HG02884 (cell line): ENCODE results near the gene C1orf216.
"Not testable (repeated sequence)": the region's sequence is repeated elsewhere in the genome, so short reads cannot be mapped to it uniquely, and the experiment has no call there.

Source experiments
- ATAC-seq: cut with Tn5 transposase; IDR thresholded peaks from one replicate; pipeline ENCODE4 v1.9.1; 2021; ENCODE audit warnings: mild to moderate bottlenecking, moderate library complexity; ENCODE audit not compliant: unreplicated experiment

C1orf216 gene

DNA sequence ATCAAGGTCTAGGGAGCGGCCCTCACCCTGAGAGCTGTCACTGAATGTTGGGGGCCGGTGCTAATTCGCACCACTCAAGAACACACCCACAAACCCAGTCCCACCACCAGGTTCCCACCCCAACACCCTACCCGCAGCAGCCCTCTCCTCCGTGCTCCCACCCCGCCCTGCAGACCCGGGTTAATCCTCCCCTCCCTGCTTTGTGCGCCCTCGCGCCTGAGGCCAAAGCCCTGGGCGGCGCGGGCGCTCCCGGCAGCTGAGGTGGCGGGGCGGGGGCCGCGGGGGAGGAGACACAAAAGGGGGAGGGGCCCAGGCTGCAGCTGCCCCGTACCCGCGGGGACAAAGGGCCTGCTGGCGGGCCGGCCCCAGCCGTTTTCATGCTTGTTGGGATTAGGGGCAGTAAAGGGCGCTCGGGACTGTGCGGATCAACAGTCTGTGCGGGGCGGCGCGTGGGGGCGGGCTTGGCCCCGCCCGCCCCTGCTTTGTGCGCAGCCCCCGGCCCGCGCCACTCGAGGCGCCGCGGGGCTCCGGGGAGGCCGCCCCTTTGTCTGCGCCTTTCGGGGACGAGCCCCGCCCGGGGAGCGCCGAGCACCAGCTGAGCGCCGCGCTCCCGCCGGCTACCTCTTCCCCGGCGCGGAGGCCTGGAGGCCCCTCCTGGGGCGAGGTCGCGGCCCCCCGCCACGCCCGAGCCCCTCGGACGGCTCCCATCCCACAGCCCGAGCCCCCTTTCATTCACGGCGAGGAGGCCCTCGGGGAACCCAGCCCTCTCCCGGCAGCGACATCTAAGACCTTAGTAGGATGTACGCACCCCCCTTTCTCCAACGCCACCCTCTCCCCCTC is 10.9 kb downstream of the C1orf216 start:
- no peak for ATAC-seq

DNA sequence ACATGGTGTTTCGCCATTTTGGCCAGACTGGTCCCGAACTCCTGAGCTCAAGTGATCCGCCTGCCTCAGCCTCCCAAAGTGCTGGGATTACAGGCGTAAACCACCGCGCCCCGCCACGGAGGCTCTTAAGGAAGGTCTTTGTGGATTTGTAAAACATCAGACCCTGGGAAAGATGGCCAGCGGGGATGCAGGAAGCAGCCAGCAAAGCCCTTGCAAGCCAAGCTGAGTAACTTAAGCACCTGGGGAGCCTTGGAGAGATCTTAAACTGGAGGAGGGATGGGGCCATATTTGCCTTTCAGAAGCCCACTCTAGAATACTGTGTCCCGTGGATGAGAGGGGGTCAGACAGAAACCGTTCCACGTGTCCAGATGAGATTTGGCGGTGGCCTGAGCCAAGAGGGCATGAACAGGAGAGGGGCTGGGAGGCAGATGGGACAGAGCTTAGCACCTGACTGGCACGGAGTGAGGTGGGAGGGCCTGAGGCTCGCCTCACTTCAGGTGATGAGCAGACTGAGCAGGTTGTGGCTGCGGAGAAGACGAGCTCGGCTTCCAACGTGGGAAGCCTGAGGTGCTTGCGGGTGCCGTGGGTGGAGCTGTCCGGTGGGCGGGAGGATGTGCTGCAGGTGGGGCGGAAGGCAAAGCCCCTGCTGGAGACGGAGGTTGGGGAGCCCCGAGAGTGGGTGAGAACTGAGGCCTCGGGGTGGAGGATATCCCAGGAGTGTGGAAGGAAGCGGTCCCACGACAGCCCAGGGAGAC is 11.7 kb downstream of the C1orf216 start:
- ATAC-seq, result no peak

DNA sequence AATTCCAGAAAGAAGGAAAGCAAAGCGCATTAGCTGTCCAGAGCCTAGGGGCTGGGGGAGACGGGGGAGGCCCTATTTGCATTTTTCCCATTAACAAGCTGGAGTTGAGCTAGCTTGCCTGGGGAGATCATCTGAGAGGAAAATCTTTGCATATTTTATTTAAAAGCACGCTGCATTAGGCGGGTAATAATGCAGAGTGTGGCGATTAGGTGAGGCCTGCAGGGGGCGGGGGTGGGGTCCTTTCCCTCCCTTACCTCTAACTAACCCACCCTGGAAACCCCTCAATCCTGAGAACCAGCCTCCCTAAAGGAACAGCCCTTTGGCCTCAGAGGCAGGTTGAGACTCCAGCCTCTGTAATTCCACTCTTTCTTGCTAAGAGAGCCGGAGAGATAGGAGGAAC is 16.2 kb downstream of the C1orf216 start:
- no peak for ATAC-seq

DNA sequence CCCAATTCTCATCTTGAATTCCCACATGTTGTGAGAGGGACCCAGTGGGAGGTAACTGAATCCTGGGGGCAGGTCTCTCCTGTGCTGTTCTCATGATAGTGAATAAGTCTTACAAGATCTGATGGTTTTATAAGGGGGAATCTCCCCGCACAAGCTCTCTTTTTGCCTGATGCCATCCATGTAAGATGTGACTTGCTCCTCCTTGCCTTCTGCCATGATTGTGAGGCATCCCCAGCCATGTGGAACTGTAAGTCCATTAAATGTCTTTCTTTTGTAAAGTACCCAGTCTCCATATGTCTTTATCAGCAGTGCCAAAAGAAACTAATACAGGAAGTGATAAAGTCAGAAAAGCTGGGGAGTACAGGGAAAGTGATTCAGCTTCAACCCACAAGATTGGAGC is 19.5 kb downstream of the C1orf216 start:
- ATAC-seq, result not testable (repeated sequence)

DNA sequence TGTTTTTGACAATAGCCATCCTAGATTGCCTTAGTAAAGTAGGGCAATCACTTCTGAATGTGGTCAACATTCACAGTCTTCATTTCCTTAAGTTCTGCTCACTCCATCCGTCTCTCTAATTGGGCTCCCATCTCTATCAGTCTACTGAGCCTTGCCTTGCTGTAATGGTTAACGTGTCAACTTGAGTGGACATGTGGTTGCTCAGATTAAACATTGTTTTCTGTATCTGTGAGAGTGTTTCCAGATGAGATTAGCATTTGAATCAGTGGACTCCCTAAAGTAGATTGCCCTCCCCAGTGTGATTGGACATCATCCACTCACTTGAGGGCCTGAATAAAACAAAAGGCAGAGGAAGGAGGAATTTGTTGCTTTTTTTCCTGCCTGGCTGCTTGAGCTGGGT is 26.4 kb downstream of the C1orf216 start:
- no peak for ATAC-seq

DNA sequence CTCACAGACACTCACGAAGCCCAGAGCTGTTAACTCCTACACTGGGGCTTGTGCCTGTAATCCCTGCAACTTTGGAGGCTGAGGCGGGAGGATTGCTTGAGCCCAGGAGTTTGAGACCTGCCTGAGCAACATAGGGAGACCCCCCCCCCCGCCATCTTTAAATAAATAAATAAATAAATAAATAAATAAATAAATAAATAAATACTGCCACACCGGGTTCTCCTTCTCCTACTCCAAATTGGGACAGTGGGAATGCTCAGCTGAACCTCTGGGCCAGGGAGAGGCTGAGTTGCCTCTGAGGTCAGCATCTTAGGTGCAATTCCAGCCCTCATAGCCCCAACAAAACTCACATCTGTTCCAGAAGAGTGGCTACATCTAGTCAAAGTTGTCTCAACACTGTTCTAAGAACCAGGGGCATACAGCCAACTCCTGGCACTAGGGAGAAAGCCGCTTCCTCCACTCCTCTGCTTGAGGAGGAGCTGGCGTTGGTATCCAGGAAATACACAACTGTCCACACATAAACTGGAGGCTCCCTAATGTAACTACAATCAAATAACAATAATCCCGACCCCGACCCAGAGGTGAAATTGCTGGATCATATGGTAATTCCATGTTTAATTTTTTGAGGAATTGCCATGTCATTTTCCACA is 27.0 kb downstream of the C1orf216 start:
- no peak for ATAC-seq

DNA sequence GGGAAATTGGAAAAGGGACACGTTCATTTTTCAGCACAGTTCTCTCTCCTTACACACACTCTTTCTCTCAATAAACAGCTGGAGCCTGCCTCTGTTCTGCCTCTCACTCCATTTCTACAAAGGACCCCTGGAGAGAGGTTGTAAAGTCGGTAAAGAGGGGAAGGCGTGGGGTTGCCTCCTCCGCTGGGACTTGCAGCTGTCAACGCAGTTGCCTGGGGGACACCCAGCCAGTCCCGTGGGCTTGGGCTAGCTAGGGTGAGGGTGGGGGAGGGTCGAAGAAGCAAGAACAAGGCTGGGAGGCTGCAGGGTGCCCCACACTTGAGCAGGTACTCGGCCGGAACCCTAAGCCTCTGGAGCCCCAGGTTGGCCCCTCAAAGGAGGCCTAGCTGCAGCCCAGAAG is 27.6 kb downstream of the C1orf216 start:
- ATAC-seq, result no peak

DNA sequence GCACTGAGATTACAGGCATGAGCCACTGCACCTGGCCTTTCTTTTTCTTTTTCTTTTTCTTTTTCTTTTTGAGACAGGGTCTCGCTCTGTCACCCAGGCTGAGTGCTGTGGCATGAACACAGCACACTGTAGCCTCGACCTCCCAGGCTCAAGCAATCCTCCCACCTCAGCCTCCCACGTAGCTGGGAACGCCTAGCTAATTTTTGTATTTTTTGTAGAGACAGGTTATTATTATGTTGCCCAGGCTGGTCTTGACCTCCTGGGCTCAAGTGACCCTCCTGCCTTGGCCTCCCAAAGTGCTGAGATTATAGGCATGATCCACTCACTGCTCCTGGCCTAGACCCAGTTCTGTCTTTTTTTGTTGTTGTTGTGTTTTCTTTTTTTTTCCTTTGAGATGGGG is 28.6 kb downstream of the C1orf216 start:
- ATAC-seq, result not testable (repeated sequence)

DNA sequence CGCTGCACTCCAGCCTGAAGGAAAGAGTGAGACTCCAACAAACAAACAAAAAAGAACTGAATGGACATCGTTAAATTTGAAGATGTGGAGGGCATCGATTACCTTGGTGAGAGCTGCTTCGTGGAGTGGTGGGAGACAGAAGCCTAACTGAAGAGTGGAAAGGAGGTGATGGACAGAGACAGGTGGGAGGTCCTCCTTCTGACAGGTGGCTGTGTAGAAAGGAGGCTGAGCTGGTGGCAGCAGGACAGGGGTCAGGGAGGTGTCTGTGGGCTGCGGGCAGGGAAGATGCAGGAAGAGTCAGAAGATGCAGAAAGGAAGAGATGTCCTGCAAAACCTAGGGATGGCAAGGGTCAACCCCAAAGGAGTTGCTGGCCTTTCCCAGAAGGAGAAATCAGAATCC is 30.5 kb downstream of the C1orf216 start:
- no peak for ATAC-seq

DNA sequence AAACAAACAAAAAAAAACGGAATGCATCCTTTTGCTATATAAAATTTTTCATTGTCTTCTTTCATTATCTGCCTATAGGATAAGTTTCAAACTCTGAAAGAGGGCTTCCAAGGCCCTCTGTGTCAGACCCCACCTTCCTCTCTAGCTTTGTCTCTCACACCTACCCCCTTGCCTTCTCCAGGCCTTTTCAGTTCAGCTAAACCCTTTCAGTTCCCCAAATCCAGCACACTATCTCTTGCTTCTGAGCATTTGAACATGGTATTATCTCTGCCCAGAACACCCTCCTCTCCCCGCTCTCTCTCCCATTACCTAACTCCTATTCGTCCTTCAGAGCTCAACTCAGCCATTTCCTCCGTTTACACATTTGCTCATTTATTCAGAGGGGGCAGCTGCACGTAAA is 35.7 kb downstream of the C1orf216 start:
- ATAC-seq, result no peak

DNA sequence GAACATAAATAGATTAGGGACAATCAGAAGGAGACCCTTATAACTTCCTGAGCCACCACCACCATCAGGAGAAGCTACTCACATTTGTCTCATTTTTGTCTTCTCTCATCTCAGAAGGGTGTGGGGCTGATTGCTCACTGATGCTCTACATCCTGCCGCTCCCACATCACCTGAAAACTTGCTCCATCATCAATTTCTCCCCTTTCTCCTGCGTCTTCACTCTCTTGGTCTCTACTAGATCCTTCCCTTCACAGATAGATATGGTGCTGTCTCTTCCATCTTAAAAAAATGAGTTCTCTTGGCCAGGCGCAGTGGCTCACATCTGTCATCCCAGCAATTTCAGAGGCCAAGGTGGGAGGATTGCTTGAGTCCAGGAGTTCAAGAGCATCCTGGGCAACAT is 38.4 kb downstream of the C1orf216 start:
- ATAC-seq, result no peak

DNA sequence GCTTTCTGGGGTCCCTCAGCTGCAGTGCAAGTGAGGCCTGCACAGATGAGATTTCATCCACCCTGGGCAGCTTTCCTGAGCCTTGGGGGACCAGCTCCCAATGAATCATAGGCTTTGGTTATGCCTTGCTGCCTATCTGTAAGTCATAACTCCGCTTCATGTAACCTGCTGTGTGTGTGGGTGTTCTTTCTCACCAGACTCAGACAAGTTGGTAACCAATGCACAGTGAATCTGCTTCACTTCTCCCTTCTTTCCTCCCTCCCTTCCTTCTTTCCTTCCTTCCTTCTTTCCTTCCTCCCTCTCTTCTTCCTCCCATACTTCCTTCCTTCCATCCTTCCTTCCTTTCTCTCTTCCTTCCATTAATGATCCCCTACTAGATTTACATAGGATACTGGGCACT is 42.9 kb downstream of the C1orf216 start:
- ATAC-seq, result no peak

DNA sequence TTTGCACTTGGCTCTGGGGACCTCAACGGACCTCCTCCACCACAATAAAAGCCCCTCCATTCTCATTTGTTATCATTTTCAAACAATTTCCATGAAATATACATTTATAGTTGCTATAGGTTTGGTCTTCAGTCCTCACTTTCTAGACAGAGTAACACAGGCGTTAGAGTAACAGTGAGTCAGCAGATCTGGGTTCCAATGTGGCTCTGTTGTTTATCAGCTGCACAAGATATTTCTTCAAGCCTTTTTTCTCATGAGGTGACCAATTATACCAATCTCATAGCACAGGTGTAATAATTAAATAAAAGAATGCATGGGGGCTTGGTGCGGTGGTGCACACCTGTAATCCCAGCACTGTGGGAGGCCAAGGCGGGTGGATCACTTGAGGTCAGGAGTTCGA is 44.6 kb downstream of the C1orf216 start:
- ATAC-seq, result no peak

DNA sequence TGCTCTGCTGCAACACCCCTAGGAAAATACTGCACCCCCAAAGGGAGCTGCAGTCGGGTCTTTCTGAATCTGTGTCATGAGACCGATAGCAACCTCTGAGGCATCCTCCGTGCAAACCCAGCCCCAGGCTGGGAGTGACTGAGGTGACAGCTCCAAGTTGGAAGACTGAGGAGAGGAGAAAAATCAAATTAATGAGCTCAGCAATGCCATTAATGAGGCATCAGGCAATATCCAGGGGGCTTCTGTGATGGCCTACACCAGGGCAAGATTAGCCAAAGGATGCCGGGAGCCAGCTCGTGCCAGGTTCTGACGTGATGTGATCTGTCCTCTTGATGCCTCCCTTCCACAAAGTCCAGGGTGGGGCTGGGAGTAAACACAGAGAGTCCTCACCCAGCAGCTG is 46.6 kb downstream of the C1orf216 start:
- no peak for ATAC-seq

DNA sequence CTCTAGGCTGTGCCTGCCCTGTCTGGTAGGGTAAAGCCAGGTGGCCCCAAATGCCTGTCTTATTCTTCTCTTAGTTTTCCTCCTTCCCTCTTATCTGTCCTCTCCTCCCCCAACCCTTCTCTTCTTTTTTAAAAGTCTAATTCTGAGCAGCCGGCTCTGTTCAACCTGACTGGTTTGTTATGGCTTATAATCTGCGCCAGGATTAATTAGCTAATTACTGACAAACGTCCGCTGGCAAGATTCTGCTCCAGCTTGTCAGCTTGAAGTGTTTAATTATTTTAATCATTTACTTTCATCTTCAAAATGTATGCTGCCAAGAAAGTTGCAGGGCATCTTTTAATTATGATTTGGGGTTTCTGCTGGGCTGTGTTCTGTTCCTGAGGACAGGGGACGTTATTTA is 50.2 kb downstream of the C1orf216 start:
- ATAC-seq, result no peak

DNA sequence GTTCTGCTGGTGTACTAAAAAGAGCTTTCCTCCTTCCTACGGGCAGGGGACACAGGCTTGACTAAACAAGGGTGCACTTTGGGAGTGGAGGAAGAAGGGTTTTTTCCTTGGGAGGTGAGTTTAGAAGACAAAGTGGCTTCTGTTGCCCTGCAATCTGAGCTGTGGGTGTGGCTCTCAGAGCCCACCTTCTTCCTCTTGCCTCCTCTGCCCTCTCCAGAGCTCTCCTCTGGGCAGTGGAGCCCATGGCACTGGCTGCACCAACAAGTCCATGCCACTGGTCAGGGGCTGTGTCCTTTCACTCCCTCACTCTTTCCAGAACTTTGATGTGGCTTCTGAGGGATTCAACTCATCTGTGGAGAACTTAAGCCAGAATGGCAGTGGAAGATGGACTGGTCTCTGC is 51.8 kb downstream of the C1orf216 start:
- no peak for ATAC-seq

DNA sequence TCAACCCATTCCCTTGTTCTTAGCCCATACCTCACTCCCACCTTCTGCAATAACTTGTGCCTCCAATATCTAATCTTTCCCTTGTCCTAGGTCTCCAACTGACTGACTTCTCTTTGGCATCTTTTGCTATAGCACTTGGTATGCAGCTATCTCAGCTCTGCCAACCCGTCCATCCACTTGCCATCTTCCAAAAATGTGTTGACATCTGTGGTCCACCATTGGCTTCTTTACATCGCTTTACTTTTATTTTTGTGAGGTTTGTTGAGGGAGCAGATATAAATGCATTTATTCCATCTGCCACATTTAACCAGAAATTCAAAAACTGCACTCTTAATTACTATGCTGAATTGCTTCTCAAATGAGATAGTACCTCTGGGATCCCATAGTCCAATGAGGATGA is 52.5 kb downstream of the C1orf216 start:
- ATAC-seq, result no peak
